ENCODE measurements around the gene TSR2.
"Not testable (repeated sequence)": the region's sequence is repeated elsewhere in the genome, so short reads cannot be mapped to it uniquely, and the experiment has no call there.

Gene TSR2

DNA sequence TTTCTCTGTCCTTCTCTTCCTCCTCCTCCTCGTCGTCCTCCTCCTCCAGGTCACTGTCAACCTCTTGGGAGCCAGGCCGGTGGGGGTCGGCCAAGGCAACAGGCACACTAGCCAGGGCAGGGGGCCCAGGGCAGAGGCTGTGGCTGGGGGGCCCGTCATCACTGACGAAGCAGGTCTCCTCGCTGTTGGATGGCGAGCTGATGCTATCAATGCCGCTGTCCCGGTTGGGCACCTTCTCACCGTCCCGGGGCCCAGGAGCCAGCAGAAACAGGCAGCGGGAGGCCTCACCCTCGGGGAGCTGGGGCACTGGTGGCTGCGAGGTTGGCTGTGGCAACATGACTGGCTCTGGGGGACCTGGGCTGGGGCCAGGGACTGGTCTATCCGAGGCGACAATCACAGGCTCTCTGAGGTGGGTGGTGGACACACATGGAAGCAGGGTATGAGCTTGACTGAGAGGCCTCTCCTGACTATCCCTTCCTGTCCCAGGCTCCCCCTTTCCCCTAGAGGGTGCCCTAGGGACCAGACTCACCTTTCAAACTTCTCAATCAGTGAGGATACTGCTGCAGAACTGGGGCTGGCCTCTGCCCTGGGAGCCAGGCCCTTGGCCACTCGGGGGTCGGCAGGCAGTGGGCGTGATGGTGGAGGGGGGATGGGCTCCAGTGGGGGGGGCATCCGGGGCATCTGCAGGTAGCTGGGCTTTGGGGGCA is 30.0 kb downstream of the TSR2 start:
- no peak overlapping the region for H3K4me3 ChIP-seq (ENCODE audit: low read depth, low read length)

DNA sequence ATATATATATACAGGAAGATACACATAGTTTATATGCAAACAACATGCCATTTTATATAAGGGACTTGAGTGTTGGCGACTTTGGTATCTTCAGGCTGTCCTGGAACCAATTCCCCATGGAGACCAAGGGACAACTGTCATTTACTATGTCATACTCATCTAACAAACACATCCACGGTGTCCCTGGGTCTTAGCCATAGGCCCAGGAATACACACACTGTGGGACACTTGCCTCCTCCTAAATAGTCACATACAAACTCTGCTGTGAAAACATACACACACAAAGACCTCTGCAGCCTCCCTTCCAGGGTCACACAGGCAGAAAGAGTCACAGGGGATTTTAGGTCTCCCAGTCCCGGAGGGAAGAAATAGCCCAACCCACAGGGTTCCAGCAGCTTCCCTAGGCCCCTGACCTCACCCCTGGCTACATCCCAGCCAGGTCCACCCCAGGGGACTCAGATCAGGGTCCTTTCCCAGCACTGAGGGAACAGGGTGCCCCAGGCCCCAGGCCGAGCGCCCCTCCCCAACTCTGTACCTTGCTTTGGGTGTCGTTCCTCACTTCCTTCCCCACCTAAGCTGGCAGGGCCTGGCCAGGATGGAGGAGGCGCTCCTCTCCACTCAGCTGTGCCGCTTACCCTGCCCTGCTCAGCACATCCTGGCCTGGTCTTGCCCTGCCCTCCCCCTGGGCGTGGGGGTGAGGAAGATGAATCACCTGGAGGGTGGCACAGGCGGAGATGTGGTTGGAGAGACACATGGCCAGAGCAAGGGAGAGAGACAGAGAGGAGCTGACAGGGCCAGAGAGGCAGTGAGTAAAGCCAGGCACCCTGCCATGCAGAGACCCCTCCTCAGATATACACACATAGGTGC is 34.0 kb downstream of the TSR2 start:
- no peak overlapping the region for H3K4me3 ChIP-seq (ENCODE audit: low read depth, low read length)

DNA sequence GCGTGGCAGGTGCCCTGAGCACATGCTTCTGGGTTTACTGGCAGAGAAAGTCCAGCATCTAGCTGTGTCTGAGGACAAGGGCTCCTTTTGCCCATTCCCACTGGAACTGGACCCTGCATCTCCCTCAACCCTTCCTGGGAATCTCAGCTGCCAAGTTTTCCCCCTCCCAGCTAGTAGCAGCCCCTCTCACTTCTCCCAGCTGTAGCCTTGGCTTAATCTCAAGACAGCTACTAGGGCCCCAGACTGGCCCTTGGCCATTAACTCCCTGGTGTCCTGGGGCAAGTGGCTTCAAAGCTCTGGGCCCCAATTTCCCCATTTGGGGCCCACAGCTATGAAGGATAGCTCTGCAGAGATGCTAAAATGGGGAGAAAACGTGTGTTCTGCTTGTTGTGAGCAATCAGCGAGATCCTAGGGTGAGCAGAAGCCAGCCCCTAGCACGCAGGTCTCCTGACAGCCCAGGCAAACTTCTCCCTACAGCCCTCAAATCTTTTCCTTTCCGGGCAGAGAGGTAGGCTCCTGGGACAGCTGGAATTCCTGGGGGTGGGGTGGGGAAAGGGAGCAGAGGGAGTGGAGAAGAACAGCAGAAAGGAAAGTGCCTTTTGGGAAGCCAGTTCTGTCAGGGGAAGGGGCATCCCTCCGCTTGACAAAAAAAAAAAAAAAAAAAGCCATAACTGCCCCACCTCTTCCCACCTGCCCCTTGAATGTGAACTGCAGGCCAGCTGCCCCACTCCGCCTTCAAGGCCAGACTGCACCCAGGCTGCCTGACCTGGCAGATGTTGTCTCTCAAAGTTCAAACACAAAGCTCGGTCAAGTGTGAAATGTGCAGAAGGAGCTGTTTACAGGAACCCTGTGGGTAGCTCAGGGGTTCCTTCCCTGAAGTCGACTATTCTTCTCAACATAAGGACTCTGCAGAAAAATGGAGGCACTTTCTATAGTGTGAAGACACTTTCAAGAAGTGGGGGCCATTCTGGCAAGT is 39.2 kb downstream of the TSR2 start:
- H3K4me3 ChIP-seq (ENCODE audit: low read depth, low read length), result no peak overlapping the region

DNA sequence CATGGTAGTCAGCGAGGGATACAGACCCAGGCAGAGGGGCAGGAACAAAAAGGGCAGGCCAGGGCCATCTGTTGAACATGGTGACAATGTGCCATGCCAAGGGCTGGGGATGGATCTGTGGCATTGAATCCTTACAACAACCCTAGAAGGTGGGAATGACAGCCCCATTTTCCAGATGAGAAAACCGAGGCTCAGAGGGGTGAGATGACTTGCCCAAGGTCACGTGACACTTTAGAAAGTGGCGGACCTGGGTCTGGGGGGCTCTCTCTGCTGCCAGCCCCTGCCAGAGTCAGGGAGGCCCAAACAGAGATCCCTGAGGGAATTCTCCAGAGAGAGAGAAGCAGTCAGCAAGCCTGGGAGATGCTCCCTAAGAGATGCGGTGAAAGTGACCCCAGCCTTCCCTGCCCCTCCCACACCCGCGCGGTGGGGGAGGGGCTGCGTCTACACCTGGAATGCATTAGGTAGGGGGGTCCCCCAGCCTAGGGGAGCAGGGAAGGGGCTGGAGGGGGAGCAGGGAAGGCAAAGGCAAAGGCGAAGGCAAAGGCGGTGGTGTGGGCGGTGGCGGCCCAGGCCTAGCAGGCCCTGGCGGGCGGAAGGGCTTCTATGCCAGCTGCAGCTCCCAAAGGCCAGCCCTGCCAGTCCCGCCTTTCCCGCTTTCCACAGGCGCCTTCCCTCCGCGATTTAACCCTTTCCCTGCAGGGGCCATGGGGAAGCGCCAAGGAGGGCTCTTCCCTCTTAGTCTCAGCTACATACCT is 42.8 kb downstream of the TSR2 start:
- H3K4me3 ChIP-seq (ENCODE audit: low read depth, low read length), result no peak overlapping the region

DNA sequence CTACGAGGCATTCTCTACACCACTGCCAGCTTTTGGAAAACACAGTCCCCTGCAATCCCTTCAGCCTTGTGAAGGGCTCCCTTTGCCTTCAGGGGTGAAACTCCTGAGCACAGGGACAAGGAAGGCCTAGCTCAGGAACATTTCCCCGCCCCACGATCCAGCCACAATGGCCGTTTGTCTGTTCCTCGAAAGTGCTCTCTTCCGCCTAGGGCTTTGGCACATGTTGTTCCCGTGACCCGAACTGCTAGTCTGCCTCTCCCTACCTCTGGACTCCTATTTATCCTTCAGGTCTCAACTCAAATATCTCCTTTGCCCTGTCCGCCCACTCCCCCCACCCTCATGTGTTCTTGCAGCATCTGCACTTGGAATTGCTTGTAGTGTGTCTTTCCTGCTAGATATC is 43.7 kb downstream of the TSR2 start:
- H3K4me3 ChIP-seq (ENCODE audit: low read depth, low read length), result no peak overlapping the region

DNA sequence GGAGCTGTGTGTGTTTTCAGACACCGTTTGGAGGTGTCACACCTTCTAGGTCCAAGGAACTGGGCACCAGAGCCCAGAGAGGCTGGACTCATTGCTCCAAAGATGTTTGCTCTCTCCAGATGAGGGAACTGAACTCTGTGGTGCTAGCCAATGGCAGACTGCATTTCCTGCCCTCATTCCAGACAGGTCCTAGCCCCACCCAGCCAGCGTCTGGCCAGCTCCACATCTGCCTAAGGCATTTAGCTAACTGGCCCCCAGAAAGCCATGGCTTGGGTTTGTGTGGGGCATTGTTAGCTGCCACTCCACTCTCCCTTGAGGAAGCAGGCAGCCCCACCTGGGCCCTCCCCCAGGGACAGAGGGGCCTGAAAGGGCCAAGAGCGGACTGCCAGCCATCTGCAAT is 44.5 kb downstream of the TSR2 start:
- no peak overlapping the region for H3K4me3 ChIP-seq (ENCODE audit: low read depth, low read length)

DNA sequence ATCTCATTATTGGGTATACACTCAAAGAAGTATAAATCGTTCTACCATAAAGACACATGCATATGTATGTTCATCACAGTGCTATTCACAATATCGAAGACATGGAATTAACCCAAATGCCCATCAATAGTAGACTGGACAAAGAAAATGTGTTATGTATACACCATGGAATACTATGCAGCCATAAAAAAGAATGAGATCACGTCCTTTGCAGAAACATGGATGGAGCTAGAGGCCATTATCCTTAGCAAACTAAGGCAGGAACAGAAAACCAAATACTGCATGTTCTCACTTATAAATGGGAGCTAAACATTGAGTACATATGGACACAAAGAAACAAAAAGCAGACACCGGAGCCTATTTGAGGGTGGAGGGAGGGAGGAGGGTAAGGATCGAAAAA is 49.6 kb downstream of the TSR2 start:
- H3K4me3 ChIP-seq (ENCODE audit: low read depth, low read length), result not testable (repeated sequence)

DNA sequence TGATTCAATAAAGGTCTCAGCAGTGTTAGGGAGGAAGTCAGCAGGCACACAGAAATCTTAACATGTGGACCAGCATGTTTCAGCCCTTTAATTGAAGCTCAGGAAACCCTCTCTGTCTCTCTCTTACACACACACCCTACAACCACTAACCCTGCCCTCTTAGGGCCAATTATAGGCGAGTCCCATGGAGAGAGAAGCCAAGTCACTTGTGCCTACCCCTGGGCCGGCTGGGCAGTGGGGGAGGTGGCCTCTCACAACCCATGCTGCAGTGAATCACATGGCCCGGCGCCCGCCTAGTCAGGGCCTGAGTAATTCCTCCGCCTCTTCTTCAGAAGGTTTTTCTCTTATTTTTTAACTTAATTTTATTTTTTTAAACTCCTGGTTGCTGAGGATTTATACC is 52.1 kb downstream of the TSR2 start:
- no peak overlapping the region for H3K4me3 ChIP-seq (ENCODE audit: low read depth, low read length)

DNA sequence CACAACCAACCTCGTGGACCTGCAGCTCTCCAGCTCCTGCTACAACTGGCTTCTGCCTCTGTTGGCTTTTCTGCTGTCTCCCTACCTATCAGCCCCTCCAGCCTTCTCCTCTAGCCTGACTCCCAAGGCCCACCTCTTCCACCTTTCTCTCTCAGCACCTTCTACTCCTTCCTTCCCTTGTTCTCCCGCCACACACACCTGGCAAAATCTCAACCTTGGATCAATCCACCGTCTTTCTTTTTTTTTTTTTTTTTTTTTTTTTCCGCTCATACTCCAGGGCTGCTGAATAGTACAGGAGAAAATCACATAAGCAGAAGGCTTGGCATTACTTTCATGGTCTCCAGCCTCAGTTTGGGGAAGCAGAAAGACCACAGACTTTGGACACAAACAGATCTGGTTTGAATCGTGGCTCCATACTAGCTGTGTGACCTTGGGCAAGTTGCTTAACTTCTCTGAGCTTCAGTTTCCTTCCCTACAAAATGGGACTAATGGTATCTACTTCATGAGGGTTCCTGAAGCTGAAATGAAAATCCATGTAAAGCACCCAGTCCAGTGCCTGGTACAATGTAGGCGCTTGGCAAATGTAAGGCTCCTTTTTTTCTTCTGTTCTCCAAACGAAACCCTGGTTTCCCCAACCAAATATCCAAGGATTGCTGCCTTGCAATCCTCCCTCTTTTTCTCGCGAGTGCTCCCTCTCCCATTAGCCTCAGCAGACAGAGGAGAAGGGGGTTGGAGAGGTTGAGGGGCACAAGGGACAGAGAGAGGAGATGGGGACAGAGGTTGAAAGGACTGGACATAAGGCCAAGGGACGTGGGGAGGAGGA is 54.2 kb downstream of the TSR2 start:
- H3K4me3 ChIP-seq (ENCODE audit: low read depth, low read length), result peak overlapping the region; percentile 54
